Measurements from ENCODE around the gene TMEM62. TPM values are rescaled to one million over a fixed set of nuclear protein-coding genes. Genes with fewer than 3 reads are reported as not detected.
A peak's percentile ranks its signal among the peaks of the same experiment; 100 is the strongest.
"Not testable (repeated sequence)": the region's sequence is repeated elsewhere in the genome, so short reads cannot be mapped to it uniquely, and the experiment has no call there.

Gene TMEM62
- polyA plus RNA-seq, 6 donors from 2014 or later: 17.2 to 27.8 (median 25.2) TPM

GRCh38 chr15:43167261-43167660, 33.9 kb downstream of the TMEM62 start:
- peaks cover 20 to 21% of the 10 kb centered on the region in 2 donors for H3K36me3 Mint-ChIP-seq
- H3K27me3 Mint-ChIP-seq; H3K27ac Mint-ChIP-seq; H3K4me3 Mint-ChIP-seq; DNase-seq; ATAC-seq (ENCODE audit: low read depth in 2 of 2); H3K4me1 Mint-ChIP-seq; H3K9me3 Mint-ChIP-seq: not testable (repeated sequence)

DNA sequence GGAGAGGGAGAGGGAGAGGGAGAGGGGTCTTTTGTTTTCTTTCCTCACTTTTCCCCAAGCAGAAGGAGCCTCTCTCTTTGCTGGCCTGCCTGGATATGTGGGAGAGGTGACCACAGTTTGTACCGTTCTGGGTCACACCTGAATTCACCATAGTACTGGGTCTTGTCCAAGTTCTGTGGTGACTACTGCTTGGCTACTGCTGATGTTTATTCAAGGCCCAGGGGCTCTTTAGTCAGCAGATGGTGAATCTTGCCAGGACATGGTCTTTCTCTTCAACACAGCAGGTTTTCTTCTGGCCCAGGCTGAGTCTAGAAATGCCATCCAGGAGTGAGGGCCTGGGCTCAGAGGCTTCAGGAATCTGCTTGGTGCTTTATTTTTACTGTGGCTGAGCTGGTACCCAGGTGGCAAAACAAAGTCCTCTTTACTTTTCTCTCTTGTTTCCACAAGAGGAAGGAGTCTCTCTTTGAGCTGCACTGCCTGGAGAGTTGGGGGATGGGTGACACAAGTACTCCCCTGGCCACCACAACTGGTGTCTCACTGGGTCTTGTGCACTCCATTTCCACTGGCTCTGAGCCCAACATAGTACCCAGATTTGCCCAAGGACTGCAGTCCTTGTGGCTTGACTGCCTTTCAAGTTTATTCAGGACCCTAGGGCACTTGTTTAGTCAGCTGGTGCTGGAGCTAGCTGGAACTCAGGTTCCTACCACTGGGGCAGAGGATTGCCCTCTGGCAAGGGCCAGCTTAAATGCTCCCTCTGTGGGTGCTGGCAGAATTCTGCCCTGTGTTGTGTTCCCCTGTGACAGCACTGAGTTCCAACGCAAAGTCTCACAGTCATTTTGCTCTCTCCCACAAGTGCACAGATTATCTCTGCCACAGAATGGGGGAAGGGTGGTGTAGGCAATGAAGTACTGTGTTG, 35.1 kb downstream of the TMEM62 start:
- DNase-seq: no peak
- H3K27me3 Mint-ChIP-seq: no peaks in the 10 kb centered on the region
- no peaks in the 10 kb centered on the region for H3K4me1 Mint-ChIP-seq
- no peak overlapping the region for H3K4me3 Mint-ChIP-seq
- peak overlapping the region in 1 of 6 donors; percentile 19 for H3K27ac Mint-ChIP-seq
- no peak for ATAC-seq (ENCODE audit: low read depth in 2 of 2)
- peaks cover 25 to 28% of the 10 kb centered on the region in 2 donors for H3K36me3 Mint-ChIP-seq
- peaks cover 0 to 6% (median 0%) of the 10 kb centered on the region in 7 donors for H3K9me3 Mint-ChIP-seq

DNA sequence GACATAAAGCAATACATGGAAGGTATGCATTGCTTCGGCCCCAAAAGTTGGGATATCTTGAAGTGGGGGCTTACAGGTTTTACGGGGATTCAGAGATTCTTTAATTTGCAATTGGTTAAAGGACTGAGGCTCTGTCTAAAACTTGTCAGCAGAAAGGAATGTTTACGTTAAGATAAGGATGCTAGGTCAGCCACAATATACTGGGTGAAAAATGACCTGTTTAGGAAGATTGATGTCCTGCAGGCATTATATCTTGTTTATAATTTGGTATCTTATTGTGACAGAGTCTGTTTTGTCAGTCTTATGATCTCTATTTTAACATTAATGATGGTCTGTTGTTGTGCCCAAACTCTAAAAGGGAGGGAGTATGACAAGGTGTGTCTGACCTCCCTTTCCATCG, 36.5 kb downstream of the TMEM62 start:
- Mint-ChIP-seq H3K27me3 (no peaks in the 10 kb centered on the region), H3K9me3 (peaks cover 0 to 6% (median 0%) of the 10 kb centered on the region in 7 donors), H3K4me1 (no peaks in the 10 kb centered on the region), H3K4me3 (no peak overlapping the region), H3K36me3 (peaks cover 24 to 25% of the 10 kb centered on the region in 2 donors), H3K27ac (no peak overlapping the region)
- ATAC-seq (ENCODE audit: low read depth in 2 of 2) (no peak), DNase-seq (no peak)

DNA sequence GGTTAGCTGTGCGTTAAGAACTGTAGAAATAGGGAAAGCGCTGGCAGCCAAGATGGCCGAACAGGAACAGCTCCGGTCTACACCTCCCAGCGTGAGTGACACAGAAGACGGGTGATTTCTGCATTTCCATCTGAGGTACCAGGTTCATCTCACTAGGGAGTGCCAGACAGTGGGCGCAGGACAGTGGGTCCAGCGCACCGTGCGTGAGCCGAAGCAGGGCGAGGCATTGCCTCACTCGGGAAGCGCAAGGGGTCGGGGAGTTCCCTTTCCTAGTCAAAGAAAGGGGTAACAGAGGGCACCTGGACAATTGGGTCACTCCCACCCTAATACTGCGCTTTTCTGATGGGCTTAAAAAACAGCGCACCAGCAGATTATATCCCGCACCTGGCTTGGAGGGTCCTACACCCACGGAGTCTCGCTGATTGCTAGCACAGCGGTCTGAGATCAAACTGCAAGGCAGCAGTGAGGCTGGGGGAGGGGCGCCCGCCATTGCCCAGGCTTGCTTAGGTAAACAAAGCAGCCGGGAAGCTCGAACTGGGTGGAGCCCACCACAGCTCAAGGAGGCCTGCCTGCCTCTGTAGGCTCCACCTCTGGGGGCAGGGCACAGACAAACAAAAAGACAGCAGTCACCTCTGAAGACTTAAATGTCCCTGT, 42.4 kb downstream of the TMEM62 start:
- not testable (repeated sequence) for H3K4me1 Mint-ChIP-seq; ATAC-seq (ENCODE audit: low read depth in 2 of 2); H3K4me3 Mint-ChIP-seq; H3K9me3 Mint-ChIP-seq; H3K27me3 Mint-ChIP-seq; DNase-seq
- peak overlapping the region in 1 of 6 donors; percentile 73 for H3K27ac Mint-ChIP-seq
- H3K36me3 Mint-ChIP-seq: peaks cover 19 to 24% of the 10 kb centered on the region in 2 donors

DNA sequence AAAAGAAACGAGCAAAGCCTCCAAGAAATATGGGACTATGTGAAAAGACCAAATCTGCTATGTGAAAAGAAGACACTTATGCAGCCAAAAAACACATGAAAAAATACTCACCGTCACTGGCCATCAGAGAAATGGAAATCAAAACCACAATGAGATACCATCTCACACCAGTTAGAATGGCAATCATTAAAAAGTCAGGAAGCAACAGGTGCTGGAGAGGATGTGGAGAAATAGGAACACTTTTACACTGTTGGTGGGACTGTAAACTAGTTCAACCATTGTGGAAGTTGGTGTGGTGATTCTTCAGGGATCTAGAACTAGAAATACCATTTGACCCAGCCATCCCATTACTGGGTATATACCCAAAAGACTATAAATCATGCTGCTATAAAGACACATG, 43.8 kb downstream of the TMEM62 start:
- not testable (repeated sequence) for H3K4me3 Mint-ChIP-seq; DNase-seq; H3K9me3 Mint-ChIP-seq; H3K27me3 Mint-ChIP-seq; ATAC-seq (ENCODE audit: low read depth in 2 of 2); H3K4me1 Mint-ChIP-seq
- H3K36me3 Mint-ChIP-seq: peaks cover 16 to 17% of the 10 kb centered on the region in 2 donors
- H3K27ac Mint-ChIP-seq: peak overlapping the region in 1 of 6 donors; percentile 68

DNA sequence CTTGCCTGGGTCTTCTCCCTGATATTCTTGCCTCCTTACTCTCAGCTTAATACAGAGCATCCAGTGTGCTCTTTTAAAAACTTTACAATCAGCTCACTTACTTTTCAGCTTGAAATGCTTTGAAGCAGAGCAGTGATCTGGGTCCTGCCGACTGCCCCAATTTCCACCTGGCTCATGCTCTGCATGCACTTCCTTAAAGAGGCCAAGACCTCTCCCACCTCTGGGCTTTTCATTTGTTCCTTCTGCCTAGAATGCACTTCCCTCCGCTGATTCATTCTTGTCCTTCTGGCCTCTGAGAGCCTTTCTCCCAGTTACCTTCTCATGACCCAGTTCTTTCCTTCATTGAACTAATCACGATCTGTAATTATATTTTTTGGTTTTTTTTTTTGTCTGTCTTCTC, 49.9 kb downstream of the TMEM62 start:
- Mint-ChIP-seq H3K9me3 (no peaks in the 10 kb centered on the region), H3K36me3 (peaks cover 0 to 7% of the 10 kb centered on the region in 2 donors), H3K4me3 (peak overlapping the region in 2 of 8 donors; percentile 43 to 97), H3K27ac (peak overlapping the region in 5 of 6 donors; percentile 6 to 88 (median 78)), H3K27me3 (no peaks in the 10 kb centered on the region), H3K4me1 (peaks cover 22 to 31% (median 23%) of the 10 kb centered on the region in 3 donors)
- DNase-seq (no peak), ATAC-seq (ENCODE audit: low read depth in 2 of 2) (no peak)

DNA sequence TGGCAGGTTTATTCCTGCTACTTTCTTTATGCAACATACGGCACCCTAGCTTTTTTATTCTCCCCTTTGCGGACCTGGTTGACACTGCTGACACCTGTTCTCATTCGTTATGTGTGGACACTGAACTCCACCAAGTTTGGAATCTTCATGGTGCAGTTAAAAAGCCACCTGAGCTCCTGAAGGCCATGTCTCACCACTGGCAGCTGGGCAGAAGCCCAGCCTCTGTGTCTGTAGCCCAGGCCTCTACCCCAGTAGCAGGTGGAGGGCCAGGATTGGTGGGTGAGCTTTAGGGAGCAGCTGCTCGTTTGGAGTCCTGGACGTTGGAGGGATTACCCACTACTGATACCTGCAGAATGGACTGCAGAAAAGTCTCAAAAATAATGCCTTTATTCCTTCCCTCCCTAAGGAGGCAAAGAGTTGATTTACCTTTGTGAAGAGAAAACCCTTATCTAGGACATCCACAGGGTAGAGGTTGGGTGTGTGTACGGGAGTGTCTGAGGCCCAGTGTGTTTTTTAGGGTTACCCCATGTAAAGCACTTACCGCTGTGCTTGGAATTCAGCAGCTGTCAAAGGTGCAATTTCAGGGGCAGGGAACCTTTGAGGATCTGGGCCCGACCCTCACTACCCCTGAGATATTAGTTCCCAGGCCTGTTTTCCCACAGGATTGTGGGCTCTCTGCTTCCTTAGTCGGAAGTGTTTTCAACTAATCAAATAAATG, 51.2 kb downstream of the TMEM62 start:
- peaks cover 0 to 13% of the 10 kb centered on the region in 2 donors for H3K36me3 Mint-ChIP-seq
- H3K27me3 Mint-ChIP-seq: no peaks in the 10 kb centered on the region
- H3K9me3 Mint-ChIP-seq: no peaks in the 10 kb centered on the region
- peaks cover 28 to 38% (median 29%) of the 10 kb centered on the region in 3 donors for H3K4me1 Mint-ChIP-seq
- H3K27ac Mint-ChIP-seq: peak overlapping the region; percentile 94 to 99 (median 97)
- ATAC-seq (ENCODE audit: low read depth in 2 of 2) (no peak), DNase-seq (no peak)
- H3K4me3 Mint-ChIP-seq: peak overlapping the region; percentile 94 to 97 (median 96)

- H3K27me3 Mint-ChIP-seq: no peaks in the 10 kb centered on the region
- no peaks in the 10 kb centered on the region for H3K9me3 Mint-ChIP-seq
- peaks cover under 1 to 19% of the 10 kb centered on the region in 2 donors for H3K36me3 Mint-ChIP-seq
- H3K4me1 Mint-ChIP-seq: peaks cover 30 to 41% (median 31%) of the 10 kb centered on the region in 3 donors
- ATAC-seq (ENCODE audit: low read depth in 2 of 2) (peak; percentile 86 to 87), DNase-seq (peak; percentile 89)
- peak within 1 kb of the TSS; percentile 95 to 99 (median 97) for H3K27ac Mint-ChIP-seq
- peak within 1 kb of the TSS; percentile 94 to 97 (median 96) for H3K4me3 Mint-ChIP-seq
Measured at GRCh38 chr15:43185157-43186002, 52.0 kb downstream of the TMEM62 start, which contains the start of gene CCNDBP1. TSS of gene CCNDBP1 (plus strand) at chr15:43185403. CDS start at chr15:43185499, 96 bp downstream.

DNA sequence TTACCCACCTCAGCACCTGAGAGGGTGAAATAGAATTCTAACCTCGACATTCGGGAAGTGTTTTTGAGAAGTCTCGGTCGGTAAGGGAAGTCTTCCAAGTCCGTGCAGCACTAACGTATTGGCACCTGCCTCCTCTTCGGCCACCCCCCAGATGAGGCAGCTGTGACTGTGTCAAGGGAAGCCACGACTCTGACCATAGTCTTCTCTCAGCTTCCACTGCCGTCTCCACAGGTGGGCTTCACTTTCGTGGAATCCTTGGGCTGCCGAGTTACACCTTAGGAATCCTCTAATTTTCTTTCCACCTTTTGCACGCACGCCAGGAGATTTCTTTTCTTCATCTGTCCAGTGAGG, 52.6 kb downstream of the TMEM62 start:
- peaks cover 31 to 41% (median 31%) of the 10 kb centered on the region in 3 donors for H3K4me1 Mint-ChIP-seq
- peaks cover 6 to 25% of the 10 kb centered on the region in 2 donors for H3K36me3 Mint-ChIP-seq
- no peaks in the 10 kb centered on the region for H3K9me3 Mint-ChIP-seq
- H3K4me3 Mint-ChIP-seq: peak overlapping the region; percentile 94 to 97 (median 96)
- DNase-seq (no peak), ATAC-seq (ENCODE audit: low read depth in 2 of 2) (peak; percentile 11 to 30)
- H3K27ac Mint-ChIP-seq: peak overlapping the region; percentile 95 to 99 (median 97)
- H3K27me3 Mint-ChIP-seq: no peaks in the 10 kb centered on the region

DNA sequence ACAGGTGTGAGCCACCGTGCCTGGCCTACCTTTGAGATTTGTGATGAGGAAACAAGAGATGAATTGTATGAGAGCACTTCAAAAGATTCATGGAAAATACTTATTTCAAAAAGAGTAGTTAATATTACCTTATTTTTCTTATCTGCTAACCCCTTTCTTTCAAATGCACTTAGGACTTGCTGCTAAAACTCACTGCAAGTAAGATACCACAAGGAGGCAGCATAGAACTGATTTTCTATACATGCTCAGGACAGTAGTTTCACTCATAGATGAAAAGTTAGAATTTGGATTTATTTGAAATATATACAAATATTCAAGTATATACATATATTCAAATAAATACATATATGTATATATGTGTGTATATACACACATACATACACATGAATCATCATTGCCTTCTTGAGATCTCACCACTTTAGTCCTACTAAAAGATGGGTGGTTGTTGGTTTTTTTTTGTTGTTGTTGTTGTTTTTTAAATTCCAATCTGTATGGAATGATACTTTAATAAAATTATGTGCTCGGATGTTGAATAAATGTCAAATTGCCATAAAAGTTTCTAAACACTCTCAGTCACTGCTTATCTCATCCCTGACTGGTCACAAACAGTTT, 54.3 kb downstream of the TMEM62 start:
- Mint-ChIP-seq H3K4me1 (peaks cover 34 to 44% (median 35%) of the 10 kb centered on the region in 3 donors), H3K9me3 (no peaks in the 10 kb centered on the region), H3K4me3 (peak overlapping the region in 7 of 8 donors; percentile 62 to 97 (median 76)), H3K36me3 (peaks cover 15 to 36% of the 10 kb centered on the region in 2 donors), H3K27me3 (no peaks in the 10 kb centered on the region), H3K27ac (peak overlapping the region in 5 of 6 donors; percentile 37 to 97 (median 78))
- DNase-seq: peak; percentile 26
- ATAC-seq (ENCODE audit: low read depth in 2 of 2): no peak

GRCh38 chr15:43189296-43189695, 55.9 kb downstream of the TMEM62 start:
- no peaks in the 10 kb centered on the region for H3K27me3 Mint-ChIP-seq
- DNase-seq (no peak), ATAC-seq (ENCODE audit: low read depth in 2 of 2) (no peak)
- peak overlapping the region in 3 of 6 donors; percentile 3 to 68 (median 38) for H3K27ac Mint-ChIP-seq
- peaks cover 18 to 33% of the 10 kb centered on the region in 2 donors for H3K36me3 Mint-ChIP-seq
- peak overlapping the region in 1 of 8 donors; percentile 23 for H3K4me3 Mint-ChIP-seq
- peaks cover 33 to 45% (median 34%) of the 10 kb centered on the region in 3 donors for H3K4me1 Mint-ChIP-seq
- no peaks in the 10 kb centered on the region for H3K9me3 Mint-ChIP-seq

GRCh38 chr15:43190178-43190577, 56.8 kb downstream of the TMEM62 start:
- DNase-seq (no peak), ATAC-seq (ENCODE audit: low read depth in 2 of 2) (no peak)
- Mint-ChIP-seq H3K27me3 (no peaks in the 10 kb centered on the region), H3K4me3 (no peak overlapping the region), H3K27ac (peak overlapping the region in 1 of 6 donors; percentile 38), H3K36me3 (peaks cover 25 to 33% of the 10 kb centered on the region in 2 donors), H3K4me1 (peaks cover 28 to 36% (median 29%) of the 10 kb centered on the region in 3 donors), H3K9me3 (no peaks in the 10 kb centered on the region)

Data from naive B cell (primary cell).